NCI-H774 (cell line): ENCODE measurements around the gene LRRIQ3.
"Not testable (repeated sequence)": the region's sequence is repeated elsewhere in the genome, so short reads cannot be mapped to it uniquely, and the experiment has no call there.

Experiments
- DNase-seq: peaks from one replicate; lab custom pipeline; 2025; lab: John Stamatoyannopoulos, UW

The LRRIQ3 gene

GRCh38 chr1:74197657-74198552, at the start of gene LRRIQ3, which contains the start of gene FPGT:
TSS of gene LRRIQ3 (minus strand) at chr1:74198176. CDS start at chr1:74183684, 14,492 bp downstream.
TSS of gene FPGT (plus strand) at chr1:74198242. CDS start at chr1:74198279, 37 bp downstream.
- peak; percentile 96 for DNase-seq

GRCh38 chr1:74246315-74246714, 48.3 kb upstream of the LRRIQ3 start:
- DNase-seq, result no peak

GRCh38 chr1:74245168-74245772, 47.3 kb upstream of the LRRIQ3 start:
- DNase-seq, result no peak

GRCh38 chr1:74237787-74238186, 39.8 kb upstream of the LRRIQ3 start:
- DNase-seq, result no peak

- no peak for DNase-seq
Observed at GRCh38 chr1:74237035-74237434, 39.1 kb upstream of the LRRIQ3 start.

GRCh38 chr1:74236440-74236839, 38.5 kb upstream of the LRRIQ3 start:
- no peak for DNase-seq

GRCh38 chr1:74235153-74235552, 37.2 kb upstream of the LRRIQ3 start, which contains the start of gene TNNI3K:
TSS of gene TNNI3K (plus strand) at chr1:74235387. CDS start at chr1:74235452, 65 bp downstream.
- DNase-seq, result no peak

- DNase-seq, result no peak
Observed at GRCh38 chr1:74223453-74223852, 25.5 kb upstream of the LRRIQ3 start.

GRCh38 chr1:74222701-74223100, 24.7 kb upstream of the LRRIQ3 start:
- no peak for DNase-seq

GRCh38 chr1:74215229-74215628, 17.3 kb upstream of the LRRIQ3 start:
- DNase-seq, result no peak

- DNase-seq, result no peak
Observed at GRCh38 chr1:74205266-74205665, 7.3 kb upstream of the LRRIQ3 start.

GRCh38 chr1:74199504-74199903, 1.5 kb upstream of the LRRIQ3 start:
- no peak for DNase-seq

- no peak for DNase-seq
Observed at GRCh38 chr1:74197255-74197654, 721 bp downstream of the LRRIQ3 start.

GRCh38 chr1:74195339-74195738, 2.6 kb downstream of the LRRIQ3 start:
- DNase-seq, result no peak

GRCh38 chr1:74193908-74194307, 4.1 kb downstream of the LRRIQ3 start:
- DNase-seq, result no peak

GRCh38 chr1:74180490-74180889, 17.5 kb downstream of the LRRIQ3 start:
- no peak for DNase-seq

GRCh38 chr1:74174423-74174822, 23.6 kb downstream of the LRRIQ3 start:
- not testable (repeated sequence) for DNase-seq

- DNase-seq, result no peak
Observed at GRCh38 chr1:74162333-74162732, 35.6 kb downstream of the LRRIQ3 start.

GRCh38 chr1:74161497-74161896, 36.5 kb downstream of the LRRIQ3 start:
- DNase-seq, result no peak

- no peak for DNase-seq
Observed at GRCh38 chr1:74160046-74160445, 37.9 kb downstream of the LRRIQ3 start.

- no peak for DNase-seq
Observed at GRCh38 chr1:74145086-74145485, 52.9 kb downstream of the LRRIQ3 start.

- DNase-seq, result not testable (repeated sequence)
Observed at GRCh38 chr1:74117370-74117769, 80.6 kb downstream of the LRRIQ3 start.

GRCh38 chr1:74113333-74113732, 84.6 kb downstream of the LRRIQ3 start:
- no peak for DNase-seq
